Measurements from ENCODE around the gene CEP104.

The CEP104 gene

GRCh38 chr1:3778590-3779264 lies 78.3 kb downstream of the CEP104 start:
- no peak for DNase-seq (ENCODE audit: low read depth)

- no peak for DNase-seq (ENCODE audit: low read depth)
These were observed 79.1 kb downstream of the CEP104 start for GRCh38 chr1:3777647-3778589.

- no peak for DNase-seq (ENCODE audit: low read depth)
These were observed 79.9 kb downstream of the CEP104 start for GRCh38 chr1:3777078-3777547.

DNA sequence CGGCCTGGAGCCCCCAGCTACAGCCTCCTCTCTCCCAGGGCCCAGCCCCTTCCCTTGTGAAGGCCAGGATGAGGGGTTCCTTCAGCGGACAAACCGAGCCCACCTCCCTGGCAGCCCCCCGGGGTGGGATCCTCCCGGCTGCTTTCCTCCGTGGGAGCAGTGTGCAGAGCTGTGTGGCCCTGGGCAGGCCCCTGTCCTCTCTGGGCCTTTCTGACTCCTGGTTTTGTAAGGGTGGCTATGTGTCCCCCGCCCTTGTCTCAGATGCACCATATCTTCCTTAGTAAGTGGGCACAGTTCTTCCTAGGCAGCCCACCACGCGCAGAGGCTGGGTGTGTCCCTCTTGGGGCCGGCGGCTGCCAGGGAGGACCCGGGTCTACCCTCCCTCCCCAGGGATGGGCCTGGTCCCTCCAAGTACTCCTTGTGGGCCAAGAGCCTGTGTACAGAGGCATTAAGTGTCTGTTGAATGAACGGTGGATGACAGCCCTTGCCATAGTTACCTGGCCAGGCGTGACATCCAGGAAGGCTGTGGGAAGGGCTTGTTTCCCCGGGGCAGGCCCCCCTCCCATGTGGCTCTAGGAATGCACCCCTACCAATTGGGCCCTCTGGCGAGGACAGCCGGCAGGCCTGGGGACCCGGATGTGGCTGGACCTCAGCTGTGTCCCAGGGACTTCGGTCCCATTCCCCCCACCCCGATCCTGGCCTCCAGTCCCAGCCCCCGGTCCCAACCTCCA lies 80.6 kb downstream of the CEP104 start:
- no peak for DNase-seq (ENCODE audit: low read depth)

- DNase-seq (ENCODE audit: low read depth): no peak
These were observed 81.4 kb downstream of the CEP104 start for GRCh38 chr1:3775490-3776230.

DNA sequence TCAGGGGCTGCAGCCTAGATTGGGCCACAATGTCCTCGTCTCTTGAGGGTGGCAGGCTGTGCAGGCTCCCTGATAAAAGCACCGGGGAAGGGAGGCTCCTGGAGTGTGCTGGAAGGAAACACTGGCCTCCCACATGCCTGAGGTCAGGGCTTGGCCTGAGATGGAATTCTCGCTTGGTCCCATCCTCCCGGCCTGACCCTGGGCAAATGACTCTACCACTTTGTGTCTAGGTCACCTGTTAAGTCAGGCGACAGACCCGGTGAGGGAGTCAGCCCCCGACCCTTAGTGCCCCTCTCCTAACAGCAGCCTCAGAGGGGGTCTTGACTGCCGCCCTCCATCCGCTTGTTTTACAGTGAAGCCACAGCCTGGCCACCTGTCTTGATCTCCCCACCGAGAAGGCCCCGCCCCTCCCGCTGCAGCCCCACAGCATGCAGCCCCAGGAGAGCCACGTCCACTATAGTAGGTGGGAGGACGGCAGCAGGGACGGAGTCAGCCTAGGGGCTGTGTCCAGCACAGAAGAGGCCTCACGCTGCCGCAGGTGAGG lies 82.0 kb downstream of the CEP104 start:
- no peak for DNase-seq (ENCODE audit: low read depth)

GRCh38 chr1:3774276-3774945 lies 82.6 kb downstream of the CEP104 start:
- DNase-seq (ENCODE audit: low read depth): no peak

DNA sequence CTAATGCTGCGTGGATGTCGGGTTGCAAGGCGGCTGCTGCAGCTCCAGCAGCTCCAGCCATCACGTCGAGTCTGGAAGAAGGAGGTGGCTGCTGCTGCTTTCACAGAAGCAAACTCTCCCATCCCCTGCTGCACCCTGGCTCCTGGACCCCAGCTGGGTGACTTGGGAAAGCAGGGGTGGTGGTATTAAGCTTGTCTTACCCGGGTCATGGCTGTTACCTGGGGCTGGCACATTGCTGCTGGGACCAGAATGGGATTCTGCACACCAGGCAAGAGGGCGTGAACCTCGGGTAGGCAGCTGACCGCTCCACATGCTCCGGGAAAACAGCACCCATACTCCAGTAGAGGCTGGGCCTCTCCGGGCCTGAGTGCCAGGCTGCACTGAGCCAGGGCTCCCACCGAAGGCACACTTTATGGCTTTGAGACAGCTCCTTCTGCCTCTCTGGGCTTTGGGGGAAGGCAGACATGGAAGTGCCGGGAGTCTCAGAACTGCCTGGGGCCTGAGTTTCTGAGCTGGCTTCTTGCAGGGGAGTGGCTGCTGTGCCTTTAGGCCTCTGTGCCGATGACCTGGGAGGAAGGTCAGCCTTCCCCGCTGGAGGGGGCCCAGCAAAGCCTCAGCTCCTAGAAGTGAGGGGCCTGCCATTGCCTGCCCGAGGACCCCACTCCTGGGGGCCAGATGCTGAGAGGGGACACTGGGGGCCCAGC lies 83.3 kb downstream of the CEP104 start:
- DNase-seq (ENCODE audit: low read depth): no peak

DNA sequence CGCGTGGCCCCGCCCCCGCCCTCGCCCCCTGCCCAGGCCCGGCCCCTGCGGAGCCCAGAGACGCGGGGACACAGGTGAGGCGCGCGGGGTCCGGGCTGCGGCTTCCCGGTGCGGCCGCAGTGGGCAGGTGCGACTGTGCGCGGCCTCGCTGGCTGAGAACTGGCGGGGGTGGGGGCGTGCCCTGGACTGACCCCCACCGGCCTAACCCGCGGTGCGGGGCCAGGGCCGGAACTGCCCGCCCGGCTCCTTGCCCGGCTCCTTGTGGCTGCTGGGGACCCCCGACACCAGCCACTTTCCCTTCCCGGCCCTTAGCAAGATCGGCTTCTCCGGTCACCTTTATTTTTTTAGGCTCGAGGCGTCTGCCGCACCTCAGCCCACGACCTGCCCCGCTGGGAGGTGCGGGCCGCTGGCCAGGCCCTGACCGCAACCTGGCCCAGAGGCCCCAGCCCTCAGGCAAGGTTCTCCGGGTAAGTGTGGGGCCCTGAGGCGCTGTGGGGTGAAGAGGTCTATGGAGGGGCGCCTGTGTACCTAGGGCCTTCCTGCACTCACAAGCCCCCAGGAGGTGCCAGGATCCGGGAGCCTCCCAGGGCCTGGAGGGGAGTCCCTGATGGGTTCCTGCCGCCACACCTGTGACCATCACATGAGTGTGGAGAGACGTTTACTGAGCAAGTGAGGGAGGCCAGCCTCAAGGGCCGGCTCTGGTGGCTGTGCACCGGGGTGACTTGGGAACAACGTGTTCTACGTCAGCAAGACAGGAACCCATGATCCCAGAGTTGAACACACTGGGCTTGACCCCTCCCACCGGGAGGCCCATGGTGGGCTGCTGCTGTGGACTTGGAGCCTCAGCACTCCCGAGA lies 84.1 kb downstream of the CEP104 start, which contains the start of gene SMIM1:
TSS of gene SMIM1 (plus strand) at position 35 of the 857 bp plus-strand sequence. CDS start 2,625 bp downstream, outside the sequence.
- DNase-seq (ENCODE audit: low read depth): no peak

DNA sequence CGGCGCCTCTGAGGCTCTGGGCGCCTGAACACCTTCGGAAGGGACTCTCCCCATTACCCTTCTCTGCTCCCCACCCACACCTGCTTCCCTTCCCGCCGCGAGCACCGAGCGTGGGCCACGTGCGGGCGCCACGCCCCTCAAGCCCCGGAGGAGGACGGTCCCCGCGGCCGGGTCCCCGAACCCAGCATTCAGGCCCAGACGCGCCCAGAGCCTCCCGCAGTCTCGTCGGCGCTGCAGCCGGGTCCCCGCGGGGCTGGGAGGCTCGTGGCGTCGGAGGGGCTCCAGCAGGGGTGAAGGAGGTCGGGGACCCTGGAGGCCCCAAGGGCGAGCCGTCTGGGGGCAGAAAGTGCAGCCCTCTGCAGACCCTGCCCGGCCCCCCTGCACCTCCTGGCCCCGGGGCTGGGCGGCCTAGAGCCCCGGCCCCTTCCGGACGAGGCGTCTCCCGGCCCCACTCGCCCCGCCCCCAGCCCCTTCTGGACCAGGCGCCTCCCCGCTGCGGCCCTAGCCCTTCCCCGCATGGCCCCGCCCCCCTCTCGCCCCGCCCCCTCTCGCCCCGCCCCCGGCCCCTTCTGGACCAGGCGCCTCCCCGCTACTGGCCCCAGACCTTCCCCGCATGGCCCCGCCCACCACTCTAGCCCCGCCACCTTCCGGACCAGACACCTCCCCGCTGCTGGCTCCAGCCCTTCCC lies 84.8 kb downstream of the CEP104 start:
- no peak for DNase-seq (ENCODE audit: low read depth)

GRCh38 chr1:3771108-3772026 lies 85.6 kb downstream of the CEP104 start:
- no peak for DNase-seq (ENCODE audit: low read depth)

GRCh38 chr1:3770047-3770765 lies 86.8 kb downstream of the CEP104 start:
- DNase-seq (ENCODE audit: low read depth): no peak

GRCh38 chr1:3768811-3769390 lies 88.1 kb downstream of the CEP104 start:
- DNase-seq (ENCODE audit: low read depth): no peak

- no peak for DNase-seq (ENCODE audit: low read depth)
These were observed 89.6 kb downstream of the CEP104 start for GRCh38 chr1:3767328-3767925.

DNA sequence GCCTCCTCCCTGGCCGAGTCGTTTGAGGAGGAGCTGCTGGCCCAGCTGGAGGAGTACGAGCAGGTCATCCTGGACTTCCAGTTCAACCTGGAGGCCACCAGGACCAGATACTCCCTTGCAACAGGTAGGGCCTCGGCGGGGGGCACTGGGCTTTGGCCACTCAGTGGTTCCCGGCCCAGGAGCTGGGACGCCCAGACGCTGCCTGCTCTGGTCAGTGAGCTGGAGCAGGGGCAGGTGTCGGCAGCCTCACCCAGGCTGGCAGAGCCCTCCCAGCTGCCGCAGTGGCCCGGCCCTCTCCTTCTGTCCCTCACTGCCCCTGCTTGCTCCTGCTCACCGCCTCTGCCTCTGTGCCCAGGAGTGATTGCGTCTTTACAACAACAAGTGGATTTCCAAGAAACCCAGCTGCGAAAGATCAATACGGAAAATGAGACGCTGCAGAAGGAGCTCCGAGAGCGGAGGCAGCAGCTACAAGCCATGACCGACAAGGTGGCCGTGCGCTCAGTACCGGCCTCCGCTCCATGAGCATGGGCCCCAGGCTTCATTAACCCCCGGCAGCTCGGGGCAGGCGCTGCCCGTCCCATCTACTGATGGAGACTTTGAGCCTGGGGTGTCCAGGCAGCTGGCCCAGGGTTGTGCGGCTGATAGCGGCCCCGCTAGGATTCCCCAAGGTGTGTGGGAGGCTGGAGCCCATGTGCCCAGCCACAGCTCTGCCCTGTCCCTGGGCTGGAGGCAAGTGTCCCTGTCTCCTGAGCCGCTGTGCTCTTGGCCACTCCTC lies 93.5 kb downstream of the CEP104 start:
- DNase-seq (ENCODE audit: low read depth): no peak

Data from non-pigmented ciliary epithelial cell (primary cell).